CD4-positive, alpha-beta T cell treated with Interleukin-21 for 1 hour (primary cell): ENCODE measurements around the gene PPP2R2C.

Experiments
- DNase-seq: peaks from one replicate; pipeline ENCODE4 v3.0.0-alpha.2; 2020

PPP2R2C gene

GRCh38 chr4:6377626-6378492 is 94.6 kb downstream of the PPP2R2C start:
- DNase-seq = no peak

DNA sequence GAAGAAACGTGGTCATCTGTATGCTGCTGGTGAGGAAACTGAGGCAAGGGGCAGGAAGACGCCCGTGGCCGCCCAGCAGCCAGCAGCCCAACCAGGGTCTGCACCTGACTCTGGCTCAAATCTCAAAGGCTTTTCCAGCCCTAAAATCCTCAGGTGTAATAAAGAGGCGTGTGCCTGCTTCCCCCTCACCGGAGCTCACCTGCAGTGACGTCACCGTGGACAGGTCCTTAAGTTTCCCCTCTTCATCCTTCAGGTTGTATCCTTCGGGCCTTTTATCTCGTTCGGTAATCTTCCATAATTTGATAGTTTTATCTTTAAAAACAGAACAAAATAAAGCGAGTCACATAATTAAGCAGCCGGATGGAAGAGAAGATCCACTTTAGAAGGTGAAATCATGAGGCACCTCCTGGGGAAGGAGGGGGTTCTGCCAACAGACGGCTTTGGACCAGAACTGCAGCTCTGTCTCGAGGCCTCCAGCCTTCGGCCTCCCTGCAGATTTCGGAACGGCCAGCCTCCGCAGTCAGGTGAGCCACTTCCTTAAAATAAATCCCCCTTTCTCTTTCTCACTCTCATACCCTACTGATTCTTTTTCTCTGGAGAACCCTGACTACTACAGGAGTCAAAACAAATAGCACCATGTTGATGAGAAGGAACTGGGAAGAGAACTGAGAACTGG is 96.7 kb downstream of the PPP2R2C start:
- DNase-seq = no peak

DNA sequence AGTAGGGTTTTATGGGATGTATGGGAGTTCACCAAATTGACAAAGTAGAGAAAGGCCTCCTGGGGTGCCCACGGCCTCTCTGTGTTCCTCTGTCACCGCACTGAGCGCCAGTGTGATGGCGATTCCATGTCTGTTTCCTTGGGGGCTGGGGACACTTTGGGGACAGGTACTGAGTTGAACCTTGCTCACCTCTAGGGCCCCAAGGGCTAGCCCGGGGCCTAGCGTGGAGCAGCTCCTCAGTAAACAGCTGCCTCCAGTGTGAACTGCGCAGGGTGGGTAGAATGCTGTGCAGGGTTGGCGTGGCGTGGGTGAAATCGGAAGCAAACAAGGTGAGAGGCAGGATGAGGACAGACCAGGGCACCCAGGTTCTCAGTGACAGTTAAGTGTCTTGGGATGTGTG is 97.8 kb downstream of the PPP2R2C start:
- DNase-seq = no peak

- DNase-seq = no peak
Observed at GRCh38 chr4:6373541-6374410, 98.6 kb downstream of the PPP2R2C start.

DNA sequence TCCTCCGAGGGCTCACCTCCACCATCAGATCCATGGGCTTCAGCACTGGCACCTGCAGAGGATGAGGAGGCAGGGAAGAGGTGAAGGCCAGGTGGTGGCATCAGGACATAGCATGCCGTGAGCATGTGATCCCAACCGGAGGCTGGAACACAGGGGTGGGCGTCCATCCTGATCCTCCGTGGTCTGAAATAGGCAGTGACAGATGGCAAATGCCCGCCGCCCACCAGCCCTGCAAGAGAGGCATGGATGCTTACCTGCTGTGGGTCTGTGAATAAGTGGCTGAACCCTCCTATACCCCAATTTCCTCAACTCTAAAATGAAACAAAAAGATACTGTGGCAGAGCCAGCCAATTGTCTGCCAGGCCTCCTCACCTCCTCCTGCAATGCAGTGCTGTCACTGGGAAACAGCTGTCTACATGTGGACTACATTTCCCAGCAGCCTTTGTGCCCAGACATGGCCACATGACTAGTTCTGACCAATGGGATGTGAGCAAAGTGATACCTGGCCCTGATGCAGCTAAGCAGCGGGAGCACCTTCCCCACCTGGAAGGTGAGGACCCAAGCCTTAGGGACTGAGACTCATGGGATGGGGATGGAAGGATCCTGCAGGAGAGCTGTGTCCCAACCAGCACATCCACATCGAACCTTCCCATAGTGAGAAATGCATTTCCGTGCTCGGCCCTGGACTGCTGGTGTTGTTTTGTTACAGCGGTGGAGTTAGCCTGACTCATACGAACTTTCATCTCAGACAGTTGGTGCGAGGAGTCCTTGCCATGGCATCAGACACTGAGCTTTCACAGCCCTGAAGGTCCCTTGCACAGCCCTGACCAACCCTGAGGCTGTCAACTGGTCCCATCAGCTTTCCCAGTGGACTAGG is 99.5 kb downstream of the PPP2R2C start:
- DNase-seq = peak; percentile 45

- DNase-seq = no peak
Observed at GRCh38 chr4:6371812-6372211, 100.6 kb downstream of the PPP2R2C start.

GRCh38 chr4:6371271-6371670 is 101.1 kb downstream of the PPP2R2C start:
- DNase-seq = no peak

DNA sequence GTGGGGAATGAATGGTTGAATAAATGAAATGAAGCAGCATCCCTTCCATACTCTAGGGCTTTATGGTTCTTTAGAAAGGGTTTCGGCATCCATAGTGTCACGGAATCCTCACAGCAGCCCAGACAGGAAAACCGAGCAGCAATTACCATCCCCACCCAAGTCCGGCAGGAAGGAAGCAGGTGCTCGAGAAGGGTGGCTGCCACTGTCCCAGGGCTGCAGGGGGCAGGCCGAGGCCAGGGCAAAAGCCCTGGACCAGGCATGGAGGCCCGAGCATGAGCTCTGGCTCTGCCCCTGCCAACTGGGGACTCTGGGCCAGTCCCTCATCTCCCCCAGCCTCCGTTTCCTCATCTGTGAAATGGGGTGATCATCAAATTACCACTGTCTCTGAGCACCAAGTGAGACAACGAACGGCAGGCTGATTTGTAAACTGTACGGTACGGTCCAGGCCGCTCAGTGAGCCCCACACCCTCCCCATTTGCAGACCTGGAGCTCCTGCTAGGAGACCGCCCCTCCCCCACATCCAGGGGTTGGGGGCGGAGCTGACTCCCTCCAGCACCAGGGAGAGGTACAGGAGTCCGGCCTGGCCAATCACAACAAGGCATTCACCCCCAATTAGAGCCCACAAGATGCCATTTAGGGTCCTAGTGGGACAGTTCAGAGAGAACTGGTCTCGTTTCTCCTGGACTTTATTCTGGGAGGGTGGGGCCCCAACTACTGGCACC is 102.3 kb downstream of the PPP2R2C start:
- no peak for DNase-seq

GRCh38 chr4:6369511-6369910 is 102.9 kb downstream of the PPP2R2C start:
- no peak for DNase-seq

DNA sequence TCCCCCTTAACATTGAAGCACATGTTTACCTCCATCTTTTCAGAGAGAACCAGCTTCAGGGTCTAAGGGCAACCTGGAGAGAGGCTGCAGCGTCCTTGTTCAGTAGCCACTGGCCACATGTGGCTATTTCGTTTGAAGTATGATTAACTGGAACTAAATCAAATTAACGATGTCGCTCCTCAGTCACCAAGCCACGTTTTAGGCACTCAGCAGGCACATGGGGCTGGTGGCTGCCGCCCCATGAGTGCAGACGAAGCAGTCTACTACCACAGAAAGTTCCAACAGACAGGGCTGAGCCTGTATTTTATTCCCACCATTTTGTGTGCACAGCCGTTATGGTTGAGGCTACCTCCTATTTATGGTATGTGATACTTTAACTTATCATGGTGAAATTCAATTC is 103.4 kb downstream of the PPP2R2C start:
- no peak for DNase-seq

GRCh38 chr4:6368601-6369000 is 103.8 kb downstream of the PPP2R2C start:
- DNase-seq = no peak

DNA sequence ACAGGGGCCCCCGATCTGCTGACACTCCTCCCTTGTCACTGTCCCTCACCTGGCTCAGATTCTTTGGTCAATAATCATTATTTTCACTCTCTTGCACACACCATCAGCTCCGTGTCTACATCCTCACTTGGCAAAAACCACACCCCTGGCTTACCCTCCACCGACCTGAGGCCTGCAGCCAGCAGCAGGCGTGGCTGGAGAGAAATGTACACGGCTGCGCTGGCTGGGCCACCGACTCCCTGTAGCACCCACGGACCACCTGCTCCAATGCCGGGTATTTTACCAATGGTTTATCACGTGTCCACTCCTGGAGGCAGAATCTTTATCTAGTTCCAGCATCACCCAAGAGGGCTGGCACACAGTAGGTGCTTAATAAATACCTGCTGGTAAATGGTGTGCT is 104.3 kb downstream of the PPP2R2C start:
- no peak for DNase-seq

- no peak for DNase-seq
Observed at GRCh38 chr4:6367371-6367851, 105.0 kb downstream of the PPP2R2C start.

- no peak for DNase-seq
Observed at GRCh38 chr4:6366581-6366980, 105.8 kb downstream of the PPP2R2C start.

GRCh38 chr4:6365545-6366086 is 106.8 kb downstream of the PPP2R2C start:
- no peak for DNase-seq

DNA sequence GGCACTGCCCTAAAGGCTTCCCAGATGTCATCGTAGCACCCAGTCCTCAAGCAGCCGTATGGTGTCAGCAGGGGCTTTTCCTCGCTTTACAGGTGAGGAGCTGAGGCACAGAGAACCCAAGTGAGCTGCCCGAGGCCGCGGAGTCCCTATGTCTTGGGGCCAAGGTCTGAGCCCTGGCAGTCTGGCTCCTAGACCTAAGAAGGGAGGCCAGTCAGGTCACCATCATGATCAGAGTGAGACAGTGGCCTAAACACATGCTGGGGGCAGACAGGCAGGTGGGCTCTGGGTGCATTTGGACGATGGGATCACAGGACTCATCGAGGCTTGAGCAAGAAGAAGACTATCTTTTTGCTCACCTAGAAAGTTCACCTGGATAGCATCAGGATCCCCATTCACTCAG is 107.8 kb downstream of the PPP2R2C start:
- no peak for DNase-seq

- DNase-seq = no peak
Observed at GRCh38 chr4:6364146-6364545, 108.3 kb downstream of the PPP2R2C start.

GRCh38 chr4:6362896-6363295 is 109.5 kb downstream of the PPP2R2C start:
- DNase-seq = peak; percentile 5

DNA sequence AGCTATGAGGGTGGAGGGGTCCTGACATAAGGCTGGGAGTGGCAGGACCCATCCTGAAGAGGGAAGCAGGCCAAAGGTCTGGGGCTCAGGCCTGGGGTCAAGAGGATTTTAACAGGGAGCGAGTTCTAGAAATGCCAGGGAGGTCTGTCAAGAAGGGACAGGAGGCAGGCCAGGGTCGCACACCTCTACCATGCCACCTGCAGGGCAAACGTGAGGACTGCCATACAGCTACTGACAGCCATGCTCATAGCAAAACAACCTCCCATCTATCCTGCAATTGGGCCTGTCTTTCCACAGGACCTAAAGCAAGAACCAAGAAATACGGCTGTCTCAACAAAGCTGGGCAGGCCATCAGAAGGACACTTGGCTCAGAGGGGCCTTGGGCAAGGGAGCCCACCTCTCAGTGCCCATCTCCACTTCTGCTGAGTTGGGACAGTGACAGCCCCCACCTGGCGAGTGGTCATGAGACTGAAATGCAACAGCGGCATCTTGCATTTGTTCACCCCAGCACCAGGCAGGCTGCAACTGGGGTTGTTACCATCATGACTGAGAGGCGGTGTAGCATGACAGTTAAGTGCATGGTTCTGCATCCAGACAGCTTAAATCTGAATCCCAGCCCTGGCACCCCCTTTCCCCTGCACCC is 110.0 kb downstream of the PPP2R2C start:
- no peak for DNase-seq

- no peak for DNase-seq
Observed at GRCh38 chr4:6361076-6361784, 111.2 kb downstream of the PPP2R2C start.
